22Rv1 (cell line): Measurements from ENCODE around the gene ZBTB20.

Experiments used
- H3K27ac ChIP-seq: fragments of 450-650 bp; 2 replicates; pipeline ENCODE4 v1.5.1; 2017
- CTCF ChIP-seq: fragments of 450-650 bp; IDR thresholded peaks from 2 replicates; pipeline ENCODE4 v1.5.1; 2017; ENCODE audit warnings: mild to moderate bottlenecking
- ZFX ChIP-seq: fragments of 450-650 bp; IDR thresholded peaks from 2 replicates; pipeline ENCODE4 v1.6.1; 2017; ENCODE audit warnings: antibody characterized with exemption, borderline replicate concordance

Gene ZBTB20

GRCh38 chr3:114700637-114701234, 446.4 kb downstream of the ZBTB20 start:
- H3K27ac ChIP-seq: no peak overlapping the region
- TF ChIP-seq CTCF (no peak), ZFX (no peak)

GRCh38 chr3:114698146-114699105, 448.7 kb downstream of the ZBTB20 start:
- no peak for TF ChIP-seq ZFX
- no peak for TF ChIP-seq CTCF
- no peak overlapping the region for H3K27ac ChIP-seq

- no peak overlapping the region for H3K27ac ChIP-seq
- TF ChIP-seq ZFX (no peak), CTCF (no peak)
Observed at GRCh38 chr3:114697401-114697800, 449.7 kb downstream of the ZBTB20 start.

GRCh38 chr3:114694251-114694650, 452.8 kb downstream of the ZBTB20 start:
- no peak for TF ChIP-seq ZFX
- TF ChIP-seq CTCF: no peak
- H3K27ac ChIP-seq: no peak overlapping the region

- no peak for TF ChIP-seq CTCF
- no peak for TF ChIP-seq ZFX
Observed at GRCh38 chr3:114691871-114692270, 455.2 kb downstream of the ZBTB20 start.

GRCh38 chr3:114690911-114691310, 456.2 kb downstream of the ZBTB20 start:
- H3K27ac ChIP-seq: no peak overlapping the region
- no peak for TF ChIP-seq ZFX
- no peak for TF ChIP-seq CTCF

More at GRCh38 chr3:114691871-114692270, 455.2 kb downstream of the ZBTB20 start:
- H3K27ac ChIP-seq: no peak overlapping the region

GRCh38 chr3:114687151-114687550, 459.9 kb downstream of the ZBTB20 start:
- no peak overlapping the region for H3K27ac ChIP-seq
- TF ChIP-seq ZFX: no peak
- no peak for TF ChIP-seq CTCF
